ELR (cell line): ENCODE measurements around the gene SPACA1.

Experiments
- DNase-seq: peaks from one replicate; pipeline ENCODE4 v3.0.0-alpha.2; 2015; ENCODE audit warnings: low read depth

SPACA1 gene

GRCh38 chr6:88105741-88106340, 58.2 kb downstream of the SPACA1 start:
- DNase-seq, result no peak

GRCh38 chr6:88107241-88107640, 59.6 kb downstream of the SPACA1 start:
- DNase-seq, result no peak

GRCh38 chr6:88111991-88112390, 64.3 kb downstream of the SPACA1 start:
- no peak for DNase-seq

- DNase-seq, result no peak
Observed at GRCh38 chr6:88114838-88115237, 67.2 kb downstream of the SPACA1 start.

GRCh38 chr6:88115307-88115706, 67.7 kb downstream of the SPACA1 start:
- DNase-seq, result no peak

- no peak for DNase-seq
Observed at GRCh38 chr6:88116276-88116675, 68.6 kb downstream of the SPACA1 start.
